ENCODE data around the gene SMARCA4. TPM values are rescaled to one million over a fixed set of nuclear protein-coding genes. Genes with fewer than 3 reads are reported as not detected.

SMARCA4 gene
- total and polyA plus RNA-seq, 2 experiments from 2014 or later, result 80.7 to 93.4 TPM

GRCh38 chr19:10995926-10996600, 35.2 kb downstream of the SMARCA4 start:
- TF ChIP-seq EZH2phosphoT487 (IDR thresholded peaks at IDR 0.05; ENCODE audit: low read depth, severe bottlenecking, unreplicated experiment) (no peak), CTCF (IDR thresholded peaks at IDR 0.05; ENCODE audit: poor library complexity) (no peak), EZH2 (IDR thresholded peaks at IDR 0.05; ENCODE audit: borderline replicate concordance) (no peak)
- no peaks in the 10 kb centered on the region for H3K9me3 ChIP-seq (ENCODE audit: low read depth)
- no peaks in the 10 kb centered on the region for H3K27me3 ChIP-seq
- WGBS (ENCODE audit: low lambda C conversion rate, missing lambda C conversion rate), result 97% methylated on average over 29 of the region's 29 CpGs
- H3K4me1 ChIP-seq (ENCODE audit: insufficient read depth), result no peaks in the 10 kb centered on the region
- no peak overlapping the region for H2AFZ ChIP-seq
- H3K4me2 ChIP-seq, result no peak overlapping the region
- no peak for DNase-seq (ENCODE audit: low spot score)
- no peak overlapping the region for H3K4me3 ChIP-seq
- no peaks in the 10 kb centered on the region for H4K20me1 ChIP-seq (ENCODE audit: insufficient read depth, poor library complexity, severe bottlenecking)
- no peaks in the 10 kb centered on the region for H3K79me2 ChIP-seq
- no peaks in the 10 kb centered on the region for H3K9me2 ChIP-seq (replicated peaks; ENCODE audit: insufficient read depth)
- H3K27ac ChIP-seq, result no peak overlapping the region
- H3K36me3 ChIP-seq (replicated peaks; ENCODE audit: insufficient read depth, low read depth), result no peaks in the 10 kb centered on the region

GRCh38 chr19:10998045-10998533, 37.3 kb downstream of the SMARCA4 start:
- Histone ChIP-seq H3K4me2 (no peak overlapping the region), H4K20me1 (ENCODE audit: insufficient read depth, poor library complexity, severe bottlenecking) (no peaks in the 10 kb centered on the region), H3K9me3 (ENCODE audit: low read depth) (no peaks in the 10 kb centered on the region), H3K4me1 (ENCODE audit: insufficient read depth) (no peaks in the 10 kb centered on the region), H2AFZ (no peak overlapping the region), H3K4me3 (no peak overlapping the region), H3K36me3 (replicated peaks; ENCODE audit: insufficient read depth, low read depth) (no peaks in the 10 kb centered on the region), H3K27me3 (no peaks in the 10 kb centered on the region), H3K9me2 (replicated peaks; ENCODE audit: insufficient read depth) (no peaks in the 10 kb centered on the region), H3K79me2 (no peaks in the 10 kb centered on the region), H3K27ac (no peak overlapping the region)
- no peak for DNase-seq (ENCODE audit: low spot score)
- WGBS (ENCODE audit: low lambda C conversion rate, missing lambda C conversion rate), result 85% methylated on average over 6 of the region's 6 CpGs
- TF ChIP-seq CTCF (IDR thresholded peaks at IDR 0.05; ENCODE audit: poor library complexity) (no peak), EZH2 (IDR thresholded peaks at IDR 0.05; ENCODE audit: borderline replicate concordance) (no peak), EZH2phosphoT487 (IDR thresholded peaks at IDR 0.05; ENCODE audit: low read depth, severe bottlenecking, unreplicated experiment) (no peak)

DNA sequence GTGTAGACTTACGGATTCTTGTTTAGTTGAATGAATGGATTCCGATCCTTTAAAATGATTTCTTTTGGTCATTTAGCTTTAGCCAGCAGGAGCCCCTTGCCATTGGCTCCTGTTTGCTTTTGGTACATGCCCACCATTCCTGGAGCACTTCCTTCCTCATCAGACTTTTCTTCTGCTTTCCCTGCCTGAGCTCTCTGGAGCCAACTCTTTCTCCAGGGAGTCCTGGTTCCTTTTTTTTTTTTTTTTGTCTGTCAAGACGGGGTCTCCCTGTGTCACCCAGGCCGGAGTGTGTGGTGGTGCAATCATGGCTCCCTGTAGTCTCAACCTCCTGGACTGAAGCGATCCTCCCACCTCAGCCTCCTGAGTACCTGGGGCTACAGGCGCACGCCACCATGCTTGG, 37.8 kb downstream of the SMARCA4 start:
- DNase-seq (ENCODE audit: low spot score), result no peak
- 99% methylated on average over 7 of the region's 7 CpGs for WGBS (ENCODE audit: low lambda C conversion rate, missing lambda C conversion rate)
- Histone ChIP-seq H3K4me1 (ENCODE audit: insufficient read depth) (no peaks in the 10 kb centered on the region), H3K36me3 (replicated peaks; ENCODE audit: insufficient read depth, low read depth) (no peaks in the 10 kb centered on the region), H2AFZ (no peak overlapping the region), H3K27ac (no peak overlapping the region), H3K4me3 (no peak overlapping the region), H3K79me2 (no peaks in the 10 kb centered on the region), H3K9me2 (replicated peaks; ENCODE audit: insufficient read depth) (no peaks in the 10 kb centered on the region), H4K20me1 (ENCODE audit: insufficient read depth, poor library complexity, severe bottlenecking) (no peaks in the 10 kb centered on the region), H3K27me3 (no peaks in the 10 kb centered on the region), H3K4me2 (no peak overlapping the region), H3K9me3 (ENCODE audit: low read depth) (no peaks in the 10 kb centered on the region)
- TF ChIP-seq EZH2phosphoT487 (IDR thresholded peaks at IDR 0.05; ENCODE audit: low read depth, severe bottlenecking, unreplicated experiment) (no peak), CTCF (IDR thresholded peaks at IDR 0.05; ENCODE audit: poor library complexity) (no peak), EZH2 (IDR thresholded peaks at IDR 0.05; ENCODE audit: borderline replicate concordance) (no peak)

All from hepatocyte (in vitro differentiated cells).